22Rv1 (cell line): ENCODE data around the gene KPNA4.
A peak's percentile ranks its signal among the peaks of the same experiment; 100 is the strongest.

ENCODE experiments used
- H3K27ac ChIP-seq: fragments of 450-650 bp; 2 replicates; pipeline ENCODE4 v1.5.1; 2017
- CTCF ChIP-seq: fragments of 450-650 bp; IDR thresholded peaks from 2 replicates; pipeline ENCODE4 v1.5.1; 2017; ENCODE audit warnings: mild to moderate bottlenecking
- ZFX ChIP-seq: fragments of 450-650 bp; IDR thresholded peaks from 2 replicates; pipeline ENCODE4 v1.6.1; 2017; ENCODE audit warnings: antibody characterized with exemption, borderline replicate concordance

Gene KPNA4

GRCh38 chr3:160449636-160450598, 115.5 kb downstream of the KPNA4 start, which contains the start of gene TRIM59:
Gene TRIM59 (minus strand): TSS chr3:160449786. CDS start chr3:160439183, 10,603 bp downstream.
- peak; percentile 19; the same call in 1 of the 2 replicates for TF ChIP-seq CTCF
- TF ChIP-seq ZFX: no peak
- H3K27ac ChIP-seq: peak within 1 kb of the TSS; percentile 99

GRCh38 chr3:160448845-160449635, 116.3 kb downstream of the KPNA4 start:
- TF ChIP-seq ZFX (no peak), CTCF (no peak)

GRCh38 chr3:160447544-160447943, 117.8 kb downstream of the KPNA4 start:
- TF ChIP-seq ZFX (no peak), CTCF (no peak)
- peak overlapping the region; percentile 99; the same call in 1 of the 2 replicates for H3K27ac ChIP-seq

More at GRCh38 chr3:160448845-160449635, 116.3 kb downstream of the KPNA4 start:
- H3K27ac ChIP-seq: peak overlapping the region; percentile 99

- TF ChIP-seq CTCF: no peak
- no peak for TF ChIP-seq ZFX
- H3K27ac ChIP-seq: no peak overlapping the region
These were observed 118.8 kb downstream of the KPNA4 start for GRCh38 chr3:160446522-160447056.

GRCh38 chr3:160445854-160446253, 119.5 kb downstream of the KPNA4 start:
- no peak overlapping the region for H3K27ac ChIP-seq

More at GRCh38 chr3:160445854-160446253, 119.5 kb downstream of the KPNA4 start:
- TF ChIP-seq ZFX (no peak), CTCF (no peak)
